Osteoblast (primary cell): ENCODE results near the gene KCNK15. TPM values are rescaled to one million over a fixed set of nuclear protein-coding genes. Genes with fewer than 3 reads are reported as not detected.
A peak's percentile ranks its signal among the peaks of the same experiment; 100 is the strongest.

Experiments
- DNase-seq: peaks from one replicate; pipeline ENCODE4 v3.0.0; 2011; ENCODE audit warnings: low spot score, mixed read lengths; ENCODE audit not compliant: insufficient read length; ENCODE audit errors: missing footprints
- H2AFZ ChIP-seq: 2 replicates; pipeline ENCODE4 v1.6.0; 2011; ENCODE audit warnings: mild to moderate bottlenecking, low read length
- H3K27ac ChIP-seq: 2 replicates; pipeline ENCODE4 v1.5.1; 2011; ENCODE audit warnings: mild to moderate bottlenecking, low read depth, low read length, moderate library complexity
- H3K27me3 ChIP-seq: 2 replicates; pipeline ENCODE4 v1.6.0; 2012; ENCODE audit warnings: mild to moderate bottlenecking, control low read depth, inconsistent platforms, low read length, moderate library complexity; ENCODE audit not compliant: insufficient read depth
- H3K36me3 ChIP-seq: 2 replicates; pipeline ENCODE4 v1.5.1; 2011; ENCODE audit warnings: mild to moderate bottlenecking, low read length, control low read depth, moderate library complexity; ENCODE audit not compliant: insufficient read depth
- H3K4me1 ChIP-seq: 2 replicates; pipeline ENCODE4 v1.5.1; 2011; ENCODE audit warnings: mild to moderate bottlenecking, low read length, control low read depth, moderate library complexity; ENCODE audit not compliant: insufficient read depth
- H3K4me2 ChIP-seq: 2 replicates; pipeline ENCODE4 v1.6.0; 2011; ENCODE audit warnings: mild to moderate bottlenecking, low read length; ENCODE audit not compliant: insufficient read depth
- H3K4me3 ChIP-seq: fragments of 200-600 bp; sonication (generic); 3 replicates; pipeline ENCODE4 v1.5.1; 2012; ENCODE audit warnings: mild to moderate bottlenecking, low read length, inconsistent platforms; ENCODE audit not compliant: insufficient read depth
- H3K79me2 ChIP-seq: 2 replicates; pipeline ENCODE4 v1.6.0; 2012; ENCODE audit warnings: mild to moderate bottlenecking, low read length, control low read depth, inconsistent platforms; ENCODE audit not compliant: insufficient read depth
- H3K9me3 ChIP-seq: 2 replicates; pipeline ENCODE4 v1.5.1; 2011; ENCODE audit warnings: low read depth, low read length, control low read depth
- H4K20me1 ChIP-seq: 2 replicates; pipeline ENCODE4 v1.6.0; 2012; ENCODE audit warnings: mild to moderate bottlenecking, low read length, control low read depth; ENCODE audit not compliant: insufficient read depth
- total RNA-seq: library from RNA; depleted of rRNA; stranded (reverse); fragments of >200 nt; gene quantifications from 2 replicates; pipeline ENCODE4 v1.2.3, GENCODE V29; 2012
- TF ChIP-seq, protein P1 (sequence below): IDR thresholded peaks from 2 replicates; pipeline ENCODE4 v1.5.1; 2011; ENCODE audit warnings: mild to moderate bottlenecking, low read depth, low read length, moderate library complexity; ENCODE audit errors: extremely low read depth

Gene KCNK15
- total RNA-seq, 1 donor, result 121 TPM

DNA sequence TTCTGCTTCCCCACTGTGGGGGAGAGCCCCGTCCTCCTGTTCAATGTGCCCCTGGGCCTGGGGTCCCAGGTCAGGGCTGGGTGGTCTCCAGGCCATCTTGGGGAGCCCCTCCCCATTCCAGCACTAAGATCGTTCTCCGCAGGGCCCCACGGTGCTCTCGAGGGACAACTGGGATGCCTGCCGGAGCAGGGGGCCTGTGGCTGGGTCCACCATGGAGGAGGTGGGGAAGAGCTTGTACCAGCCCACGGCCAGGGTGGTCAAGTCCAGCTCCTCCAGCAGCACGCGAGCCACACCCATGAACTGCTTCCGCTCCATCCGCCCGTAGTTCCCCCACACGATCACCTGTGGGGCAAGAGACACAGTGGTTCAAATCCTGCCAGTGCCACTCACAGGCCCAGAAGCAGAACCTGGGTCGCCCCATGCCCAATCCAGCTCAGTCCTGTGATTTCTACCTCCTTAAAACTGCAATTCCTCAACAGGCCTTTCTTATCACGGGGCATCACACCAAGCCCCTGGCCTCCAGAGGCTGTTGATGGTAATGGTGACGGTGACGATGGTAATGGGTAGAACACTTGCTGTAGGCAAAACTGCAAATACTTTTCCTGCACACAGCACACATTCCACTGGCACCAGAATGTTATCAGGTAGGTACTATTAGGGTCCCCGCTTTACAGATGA lies 10.5 kb downstream of the KCNK15 start:
- Histone ChIP-seq H3K27me3 (peaks cover 33% of the 10 kb centered on the region), H4K20me1 (no peaks in the 10 kb centered on the region), H3K4me1 (no peaks in the 10 kb centered on the region), H3K79me2 (no peaks in the 10 kb centered on the region), H2AFZ (no peak overlapping the region), H3K9me3 (no peaks in the 10 kb centered on the region), H3K27ac (no peak overlapping the region), H3K4me3 (no peak overlapping the region), H3K36me3 (no peaks in the 10 kb centered on the region), H3K4me2 (no peak overlapping the region)
- peak; percentile 75 for DNase-seq
- TF ChIP-seq, protein P1, sequence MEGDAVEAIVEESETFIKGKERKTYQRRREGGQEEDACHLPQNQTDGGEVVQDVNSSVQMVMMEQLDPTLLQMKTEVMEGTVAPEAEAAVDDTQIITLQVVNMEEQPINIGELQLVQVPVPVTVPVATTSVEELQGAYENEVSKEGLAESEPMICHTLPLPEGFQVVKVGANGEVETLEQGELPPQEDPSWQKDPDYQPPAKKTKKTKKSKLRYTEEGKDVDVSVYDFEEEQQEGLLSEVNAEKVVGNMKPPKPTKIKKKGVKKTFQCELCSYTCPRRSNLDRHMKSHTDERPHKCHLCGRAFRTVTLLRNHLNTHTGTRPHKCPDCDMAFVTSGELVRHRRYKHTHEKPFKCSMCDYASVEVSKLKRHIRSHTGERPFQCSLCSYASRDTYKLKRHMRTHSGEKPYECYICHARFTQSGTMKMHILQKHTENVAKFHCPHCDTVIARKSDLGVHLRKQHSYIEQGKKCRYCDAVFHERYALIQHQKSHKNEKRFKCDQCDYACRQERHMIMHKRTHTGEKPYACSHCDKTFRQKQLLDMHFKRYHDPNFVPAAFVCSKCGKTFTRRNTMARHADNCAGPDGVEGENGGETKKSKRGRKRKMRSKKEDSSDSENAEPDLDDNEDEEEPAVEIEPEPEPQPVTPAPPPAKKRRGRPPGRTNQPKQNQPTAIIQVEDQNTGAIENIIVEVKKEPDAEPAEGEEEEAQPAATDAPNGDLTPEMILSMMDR, result no peak

DNA sequence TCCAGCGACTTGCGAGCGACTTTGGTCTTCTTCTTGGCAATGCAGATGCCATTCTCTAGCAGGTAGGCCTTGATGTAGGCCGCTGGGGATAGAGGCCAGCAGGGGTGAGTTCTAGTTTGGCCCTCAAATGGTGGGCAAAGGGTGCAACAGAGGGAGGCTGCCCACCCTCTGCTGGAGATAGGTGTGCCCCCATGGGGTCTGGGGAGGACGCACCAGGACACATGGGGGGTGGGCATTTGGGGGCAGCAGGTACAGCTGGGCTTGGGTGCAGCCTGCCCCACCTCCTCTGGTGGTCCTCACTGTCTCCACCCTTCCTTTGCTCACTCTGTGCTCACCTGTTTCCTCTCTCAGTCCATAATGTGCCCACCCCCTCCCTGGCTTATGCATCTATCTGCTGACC lies 11.3 kb downstream of the KCNK15 start:
- peak; percentile 63 for DNase-seq
- no peaks in the 10 kb centered on the region for H3K4me1 ChIP-seq
- no peaks in the 10 kb centered on the region for H4K20me1 ChIP-seq
- H3K4me2 ChIP-seq, result no peak overlapping the region
- TF ChIP-seq, protein P1, result no peak
- H2AFZ ChIP-seq, result no peak overlapping the region
- no peak overlapping the region for H3K4me3 ChIP-seq
- no peak overlapping the region for H3K27ac ChIP-seq
- H3K79me2 ChIP-seq, result no peaks in the 10 kb centered on the region
- H3K36me3 ChIP-seq, result no peaks in the 10 kb centered on the region
- H3K27me3 ChIP-seq, result peaks cover 30% of the 10 kb centered on the region
- H3K9me3 ChIP-seq, result no peaks in the 10 kb centered on the region

DNA sequence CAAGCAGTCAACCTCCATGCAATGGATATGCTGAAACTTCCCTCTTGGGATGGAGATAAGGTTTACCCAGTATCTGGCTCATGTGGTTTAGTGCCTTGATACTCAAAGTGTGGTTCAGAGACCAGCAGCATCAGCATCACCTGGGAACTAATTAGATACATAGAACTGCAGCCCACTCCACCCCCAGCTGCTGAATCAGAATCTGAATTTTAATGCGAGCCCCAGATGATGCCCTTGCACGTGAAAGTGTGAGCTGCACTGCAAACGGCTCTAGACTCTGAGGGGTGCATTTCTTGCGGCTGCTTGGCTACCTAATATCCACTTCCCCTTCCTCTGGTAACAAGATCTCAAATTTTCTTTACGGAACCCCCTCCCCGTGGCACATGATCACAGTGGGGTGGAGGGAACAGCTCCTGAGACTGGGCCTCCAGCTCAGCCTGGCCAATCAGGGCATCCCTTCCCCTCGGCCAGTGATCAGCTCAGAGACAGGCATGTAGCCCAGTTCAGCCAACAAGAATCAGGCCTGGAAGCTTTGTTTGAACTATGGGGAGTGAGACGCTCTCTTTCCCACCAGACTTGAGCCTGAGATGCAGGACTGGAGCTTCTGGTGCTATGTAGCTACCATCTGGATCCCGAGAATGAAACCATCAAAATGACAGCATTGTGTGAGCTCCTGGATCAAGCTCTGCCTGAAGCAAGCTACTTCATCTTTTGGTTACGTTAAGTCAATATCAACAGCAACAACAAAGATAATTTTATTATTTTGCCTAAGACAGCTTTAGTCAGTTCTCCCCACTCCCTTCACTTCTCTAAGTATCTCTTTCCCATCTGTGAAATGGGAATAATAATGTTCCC lies 12.8 kb downstream of the KCNK15 start:
- no peaks in the 10 kb centered on the region for H3K9me3 ChIP-seq
- no peak overlapping the region for H3K4me3 ChIP-seq
- no peaks in the 10 kb centered on the region for H3K4me1 ChIP-seq
- H4K20me1 ChIP-seq, result no peaks in the 10 kb centered on the region
- H3K27ac ChIP-seq, result no peak overlapping the region
- H3K36me3 ChIP-seq, result no peaks in the 10 kb centered on the region
- TF ChIP-seq, protein P1, result no peak
- peaks cover 24% of the 10 kb centered on the region for H3K27me3 ChIP-seq
- peak; percentile 80 for DNase-seq
- no peak overlapping the region for H2AFZ ChIP-seq
- no peaks in the 10 kb centered on the region for H3K79me2 ChIP-seq
- no peak overlapping the region for H3K4me2 ChIP-seq

DNA sequence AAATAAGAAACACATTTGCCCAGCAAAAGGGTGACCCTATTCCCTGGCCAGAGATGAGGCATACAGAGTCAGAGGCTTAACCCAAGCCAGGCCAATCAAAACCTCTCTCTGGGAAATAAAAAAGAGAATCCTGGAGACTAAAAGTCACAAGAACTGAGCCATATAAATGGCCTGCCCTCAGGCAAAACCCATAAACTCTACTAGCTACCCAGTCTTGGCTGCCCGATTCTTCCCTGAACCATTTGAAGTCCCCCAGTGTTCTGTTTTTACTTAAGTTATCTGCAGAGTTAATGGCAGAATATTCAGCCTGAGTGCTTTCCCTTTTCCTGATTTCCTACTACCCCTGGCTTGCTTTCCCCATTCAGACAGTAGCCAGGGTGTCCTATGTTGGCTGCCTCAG lies 13.9 kb downstream of the KCNK15 start:
- no peaks in the 10 kb centered on the region for H3K4me1 ChIP-seq
- peak; percentile 73 for DNase-seq

More for the DNA sequence above, 13.9 kb downstream of the KCNK15 start:
- Histone ChIP-seq H3K4me2 (no peak overlapping the region), H3K79me2 (no peaks in the 10 kb centered on the region), H3K36me3 (no peaks in the 10 kb centered on the region), H3K27ac (no peak overlapping the region), H2AFZ (no peak overlapping the region), H3K27me3 (peaks cover 27% of the 10 kb centered on the region), H3K4me3 (no peak overlapping the region), H3K9me3 (no peaks in the 10 kb centered on the region), H4K20me1 (no peaks in the 10 kb centered on the region)
- TF ChIP-seq, protein P1, result no peak
